Left lobe of liver (tissue), 2 donors: ENCODE data around the gene ZC3HAV1. TPM values are rescaled to one million over a fixed set of nuclear protein-coding genes. Genes with fewer than 3 reads are reported as not detected.
"Not testable (repeated sequence)": the region's sequence is repeated elsewhere in the genome, so short reads cannot be mapped to it uniquely, and the experiment has no call there.

Source experiments
- ATAC-seq: fragments of 200-7000 bp; cut with Tn5 transposase; one replicate; pipeline ENCODE4 v1.9.1; 2020; ENCODE audit warnings: mild to moderate bottlenecking, moderate library complexity
- DNase-seq: peaks from one replicate; pipeline ENCODE4 v3.0.0-alpha.2; 2020; ENCODE audit warnings: low spot score
- total RNA-seq: library from RNA; stranded (reverse); gene quantifications from one replicate; pipeline ENCODE4 v1.2.1, GENCODE V29; 2021
- donor health status: DM: no; HTN: no; CAD: no; lungs with moderate emphysema.
- donor health status: DM: no; HTN: yes; CAD: no.

ZC3HAV1 gene
- total RNA-seq, 1 donor from 2014 or later = 16.8 TPM

- ATAC-seq = no peak
- DNase-seq = no peak
These were observed 80.2 kb downstream of the ZC3HAV1 start for GRCh38 chr7:139029353-139029752.

GRCh38 chr7:139026551-139026950, 83.0 kb downstream of the ZC3HAV1 start:
- ATAC-seq = no peak
- DNase-seq = no peak

- DNase-seq, ATAC-seq: not testable (repeated sequence)
These were observed 83.7 kb downstream of the ZC3HAV1 start for GRCh38 chr7:139025861-139026260.

GRCh38 chr7:139023076-139023475, 86.4 kb downstream of the ZC3HAV1 start:
- ATAC-seq (no peak), DNase-seq (no peak)

GRCh38 chr7:139022286-139022685, 87.2 kb downstream of the ZC3HAV1 start:
- DNase-seq (no peak), ATAC-seq (no peak)

GRCh38 chr7:139018910-139019309, 90.6 kb downstream of the ZC3HAV1 start:
- ATAC-seq = no peak
- DNase-seq = no peak

- DNase-seq = peak; percentile 65
- peak; percentile 98 for ATAC-seq
These were observed 92.5 kb downstream of the ZC3HAV1 start for GRCh38 chr7:139016931-139017511.

GRCh38 chr7:139011373-139011772, 98.1 kb downstream of the ZC3HAV1 start:
- no peak for ATAC-seq

GRCh38 chr7:139004321-139005090, 105.0 kb downstream of the ZC3HAV1 start:
- ATAC-seq (no peak), DNase-seq (no peak)

More at GRCh38 chr7:139011373-139011772, 98.1 kb downstream of the ZC3HAV1 start:
- DNase-seq = no peak

- DNase-seq = no peak
- no peak for ATAC-seq
These were observed 110.1 kb downstream of the ZC3HAV1 start for GRCh38 chr7:138999414-138999813.

Other genes with a start within 250 kb of the ZC3HAV1 start
- 0.53 TPM for gene KIAA1549, start 128.3 kb downstream of the ZC3HAV1 start, total RNA-seq
- gene ZC3HAV1L, start 73.7 kb downstream of the ZC3HAV1 start, total RNA-seq = 0.93 TPM
- gene UBN2, start 121.5 kb upstream of the ZC3HAV1 start, total RNA-seq = 8.9 TPM
- gene FMC1, start 231.6 kb upstream of the ZC3HAV1 start, total RNA-seq = 12.1 TPM